Measurements from ENCODE around the gene SPECC1.

- TF ChIP-seq EZH2phosphoT487 (IDR thresholded peaks at IDR 0.05; ENCODE audit: borderline replicate concordance, low read length) (no peak), EZH2 (IDR thresholded peaks at IDR 0.05; ENCODE audit: low read length, unreplicated experiment) (no peak)
Measured at GRCh38 chr17:20260268-20260667, 251.1 kb downstream of the SPECC1 start.

Measured in PC-3 (cell line).